NCI-H1092 treated with DMSO at 0.1 percent for 48 hours (cell line): ENCODE results near the gene RNF145.

Experiments
- DNase-seq: peaks from one replicate; lab custom pipeline; 2025; lab: John Stamatoyannopoulos, UW

The RNF145 gene

DNA sequence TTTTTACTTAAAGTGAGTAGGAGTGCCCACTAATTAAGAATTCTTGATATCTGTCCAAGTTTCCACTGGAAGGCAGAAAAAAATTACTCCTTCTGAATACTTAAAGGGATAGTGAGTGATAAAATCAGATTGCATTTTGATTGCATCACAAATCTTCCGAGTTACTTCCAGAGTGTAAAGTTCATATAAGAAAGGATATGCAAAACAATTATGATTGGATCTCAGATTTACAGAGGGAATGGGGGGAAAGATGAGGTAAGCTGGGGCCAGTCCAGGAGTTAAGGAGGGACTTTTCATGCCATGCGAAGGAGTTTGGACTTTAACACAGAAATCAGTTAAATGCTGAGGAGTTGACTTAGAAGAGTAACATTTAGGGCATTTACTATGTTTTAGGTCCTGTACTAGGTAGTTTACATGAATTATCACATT is 9.3 kb upstream of the RNF145 start:
- DNase-seq: no peak

- DNase-seq: no peak
Measured at GRCh38 chr5:159217236-159217635, 7.9 kb upstream of the RNF145 start.

DNA sequence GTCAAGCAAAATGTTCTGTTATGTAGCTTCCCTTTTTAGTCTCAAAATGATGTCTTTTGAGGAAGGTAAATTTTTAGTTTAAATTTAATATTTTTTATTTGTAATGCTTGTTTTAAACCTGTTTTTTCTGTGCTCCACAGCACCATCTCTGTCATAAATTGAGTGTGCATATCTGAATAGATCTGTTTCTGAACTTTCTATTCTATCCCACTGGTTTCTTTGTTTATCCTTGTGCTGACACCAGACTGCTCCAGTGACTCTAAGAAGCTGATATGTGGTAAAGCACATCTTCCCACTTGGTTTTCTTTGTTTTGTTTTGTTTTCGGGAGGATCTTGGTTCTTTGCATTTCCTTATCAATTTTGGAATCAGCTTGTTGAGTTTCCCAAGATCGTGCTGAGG is 7.1 kb upstream of the RNF145 start:
- no peak for DNase-seq

DNA sequence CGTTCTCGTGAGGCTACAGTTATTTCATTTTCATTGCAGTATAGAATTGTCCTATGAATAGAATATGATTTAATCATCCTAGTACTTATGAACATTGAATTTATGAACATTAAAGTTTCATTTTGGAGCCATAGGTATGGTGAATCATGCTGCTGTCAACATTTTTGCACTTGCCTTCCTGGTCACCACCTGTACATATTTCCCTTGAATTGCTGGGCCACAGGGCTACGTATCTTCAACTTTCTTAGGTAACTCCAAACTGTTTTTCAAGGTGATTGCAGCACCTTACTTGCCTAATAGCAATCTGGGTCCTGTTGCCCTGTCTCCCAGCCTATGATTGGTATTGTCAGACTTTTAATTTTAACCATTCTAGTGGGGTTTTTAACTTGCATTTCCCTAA is 6.5 kb upstream of the RNF145 start:
- DNase-seq: no peak

DNA sequence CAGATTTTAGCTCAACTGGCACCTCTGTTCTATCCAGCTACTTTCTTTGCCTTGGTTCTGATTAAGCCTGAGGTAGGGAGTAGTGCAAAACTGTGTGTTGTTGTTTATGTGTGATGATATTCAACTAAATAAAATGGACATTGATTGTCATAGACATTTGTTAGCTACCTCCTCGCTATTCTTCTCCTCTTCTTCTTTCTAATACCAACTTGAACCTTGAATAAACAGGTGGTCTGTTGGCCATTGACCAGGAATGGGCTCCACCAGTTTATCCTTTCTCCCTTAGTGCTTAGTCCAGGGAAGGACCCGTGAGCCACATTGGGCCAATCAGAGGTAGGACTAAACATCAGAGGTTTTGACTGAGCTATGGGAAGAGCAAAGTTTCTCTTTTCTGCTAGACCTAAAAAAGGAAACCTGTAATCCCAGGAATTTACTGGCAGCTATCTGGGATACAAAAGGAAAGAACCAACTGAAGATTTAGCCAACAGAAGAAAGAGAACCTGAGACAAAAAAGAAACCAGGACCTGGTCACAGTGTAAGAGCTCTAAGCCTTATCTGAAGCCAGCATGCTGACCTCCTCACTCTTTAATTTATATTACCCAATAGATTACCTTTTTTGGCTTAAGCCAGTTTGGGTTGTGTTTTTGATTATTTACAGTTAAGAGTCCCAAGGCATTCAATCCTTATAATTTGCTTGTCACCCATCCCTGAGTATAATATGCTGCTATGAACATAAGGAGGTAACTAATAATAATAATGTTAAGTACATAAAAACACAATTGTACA is 5.3 kb upstream of the RNF145 start:
- no peak for DNase-seq

GRCh38 chr5:159212657-159213462 is 3.5 kb upstream of the RNF145 start:
- no peak for DNase-seq

- no peak for DNase-seq
Measured at GRCh38 chr5:159211729-159212174, 2.4 kb upstream of the RNF145 start.

DNA sequence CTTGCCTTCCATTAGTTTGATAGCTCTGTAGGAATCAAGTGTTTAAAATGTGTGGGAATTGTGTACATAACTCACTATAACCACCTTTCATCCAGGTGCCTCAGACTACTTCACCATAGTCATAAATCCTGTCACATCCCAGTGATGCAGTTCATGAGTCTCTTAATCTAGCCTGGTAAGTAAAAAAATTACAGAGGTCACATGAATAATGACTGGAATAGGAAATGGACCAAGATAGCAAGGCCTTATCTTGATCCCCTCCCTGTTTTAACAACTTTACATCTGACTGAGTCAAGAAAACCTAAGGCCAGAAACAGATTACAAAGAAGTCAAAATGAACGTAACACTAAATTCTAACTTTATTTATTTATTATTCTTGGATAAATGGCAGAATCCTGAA is 1.5 kb upstream of the RNF145 start:
- no peak for DNase-seq

GRCh38 chr5:159210210-159210661 is 883 bp upstream of the RNF145 start:
- no peak for DNase-seq

- peak; percentile 24 for DNase-seq
Measured at GRCh38 chr5:159208514-159209437, 577 bp downstream of the RNF145 start.

DNA sequence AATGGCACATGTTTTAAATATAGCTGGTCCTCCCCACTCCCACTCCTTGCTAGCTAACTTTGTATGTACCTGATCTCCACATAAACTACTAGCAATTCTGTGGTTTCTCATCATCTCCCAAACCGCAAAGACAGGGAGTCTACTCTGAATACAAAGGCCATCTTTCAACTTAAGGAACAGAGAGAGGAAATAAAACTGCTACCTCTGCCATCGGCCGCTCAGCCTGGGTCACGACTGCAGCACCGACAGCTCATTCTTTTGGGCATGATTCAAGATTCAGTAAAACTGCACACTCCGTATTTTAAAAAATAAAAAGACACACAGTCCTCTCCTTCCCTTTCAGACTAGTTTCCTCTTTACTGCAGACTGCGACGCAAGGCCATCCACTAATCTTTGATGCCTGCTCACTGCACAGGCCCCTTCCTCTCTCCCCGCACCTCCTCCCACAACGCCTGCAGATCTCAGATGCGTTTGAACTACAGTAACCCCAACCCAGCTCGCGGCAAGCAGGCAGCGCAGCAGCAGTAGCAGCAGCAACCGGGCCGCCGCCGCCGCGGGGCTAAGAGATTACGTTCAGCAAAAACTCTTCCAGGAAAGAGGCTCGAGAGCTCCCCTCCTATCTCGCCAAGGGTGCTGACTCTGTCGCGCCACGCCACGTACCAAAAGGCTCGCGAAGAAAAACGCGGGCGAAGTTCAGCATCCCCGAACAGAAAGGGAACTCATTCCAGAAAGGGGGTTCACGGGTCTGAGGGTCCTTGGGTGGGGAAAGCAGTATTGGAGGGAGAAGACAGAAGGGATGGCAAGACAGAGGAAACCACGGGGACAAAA is 1.5 kb downstream of the RNF145 start:
- DNase-seq: peak; percentile 62

DNA sequence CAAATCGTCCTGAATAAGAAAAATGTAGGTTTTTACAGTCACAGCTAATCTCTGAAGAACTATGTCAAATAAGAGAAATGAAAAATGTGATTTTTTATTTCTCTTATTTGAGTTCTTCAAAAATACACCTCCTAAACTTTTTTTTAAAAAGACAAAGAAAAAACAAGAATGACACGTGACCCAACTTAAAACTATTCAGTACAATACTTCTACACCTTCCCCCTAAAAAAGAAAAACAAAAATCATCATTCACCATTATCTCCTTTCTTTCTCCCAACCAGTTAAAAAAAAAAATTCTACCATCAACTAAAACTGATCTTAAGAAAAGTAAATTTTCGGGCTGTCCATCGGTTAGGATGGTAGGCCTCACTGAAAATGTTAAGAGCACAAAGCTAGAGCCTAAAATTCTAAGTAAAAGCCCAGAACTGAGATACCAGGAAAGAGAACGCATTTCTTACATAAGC is 2.1 kb downstream of the RNF145 start:
- DNase-seq: no peak

DNA sequence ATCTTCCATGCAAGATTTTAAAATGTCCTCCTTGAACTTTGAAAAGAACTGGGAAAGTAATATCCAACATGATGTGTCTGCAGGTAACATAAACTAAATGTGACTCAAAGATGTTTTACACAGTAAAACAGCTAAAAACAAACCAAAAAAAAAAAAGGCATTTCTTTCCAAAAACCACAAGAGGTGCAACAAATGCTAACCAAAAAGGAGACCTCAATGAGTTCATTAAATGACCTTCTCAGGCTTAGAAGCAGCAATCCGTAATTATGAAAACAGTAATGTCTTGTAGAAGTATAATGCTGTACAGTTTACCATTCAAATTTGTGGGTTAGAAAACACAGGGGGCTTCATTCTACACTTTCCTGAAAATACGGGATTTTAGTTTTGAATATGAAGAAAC is 2.5 kb downstream of the RNF145 start:
- no peak for DNase-seq

- no peak for DNase-seq
Measured at GRCh38 chr5:159206368-159206767, 3.0 kb downstream of the RNF145 start.

GRCh38 chr5:159203351-159203750 is 6.0 kb downstream of the RNF145 start:
- DNase-seq: no peak

- DNase-seq: no peak
Measured at GRCh38 chr5:159202151-159202550, 7.2 kb downstream of the RNF145 start.

GRCh38 chr5:159199780-159200179 is 9.6 kb downstream of the RNF145 start:
- no peak for DNase-seq

GRCh38 chr5:159199225-159199624 is 10.1 kb downstream of the RNF145 start:
- no peak for DNase-seq

GRCh38 chr5:159198063-159199036 is 11.0 kb downstream of the RNF145 start:
- no peak for DNase-seq

DNA sequence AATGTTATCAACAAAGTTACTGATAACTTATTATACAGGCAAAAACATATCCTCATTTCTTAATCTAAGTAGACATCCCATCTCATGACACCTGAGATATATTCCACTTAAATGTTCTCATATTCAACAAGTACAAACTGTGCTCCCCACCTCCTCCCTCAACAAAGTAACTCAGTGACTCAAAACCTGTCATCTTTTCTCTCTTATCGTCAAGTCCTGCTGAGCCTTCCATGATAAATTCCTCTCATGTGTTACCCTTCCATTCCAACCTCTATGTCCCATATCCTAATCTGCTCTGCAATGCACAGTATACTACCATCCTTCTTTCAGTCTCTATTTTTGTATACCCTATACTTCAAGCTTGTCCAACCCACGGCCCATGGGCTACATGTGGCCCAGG is 13.6 kb downstream of the RNF145 start:
- DNase-seq: no peak
